RKO (cell line): ENCODE measurements around the gene PDZK1IP1.
"Not testable (repeated sequence)": the region's sequence is repeated elsewhere in the genome, so short reads cannot be mapped to it uniquely, and the experiment has no call there.

Source experiments
- DNase-seq: peaks from one replicate; pipeline ENCODE4 v3.0.0-alpha.2; 2016; ENCODE audit warnings: low spot score

PDZK1IP1 gene

DNA sequence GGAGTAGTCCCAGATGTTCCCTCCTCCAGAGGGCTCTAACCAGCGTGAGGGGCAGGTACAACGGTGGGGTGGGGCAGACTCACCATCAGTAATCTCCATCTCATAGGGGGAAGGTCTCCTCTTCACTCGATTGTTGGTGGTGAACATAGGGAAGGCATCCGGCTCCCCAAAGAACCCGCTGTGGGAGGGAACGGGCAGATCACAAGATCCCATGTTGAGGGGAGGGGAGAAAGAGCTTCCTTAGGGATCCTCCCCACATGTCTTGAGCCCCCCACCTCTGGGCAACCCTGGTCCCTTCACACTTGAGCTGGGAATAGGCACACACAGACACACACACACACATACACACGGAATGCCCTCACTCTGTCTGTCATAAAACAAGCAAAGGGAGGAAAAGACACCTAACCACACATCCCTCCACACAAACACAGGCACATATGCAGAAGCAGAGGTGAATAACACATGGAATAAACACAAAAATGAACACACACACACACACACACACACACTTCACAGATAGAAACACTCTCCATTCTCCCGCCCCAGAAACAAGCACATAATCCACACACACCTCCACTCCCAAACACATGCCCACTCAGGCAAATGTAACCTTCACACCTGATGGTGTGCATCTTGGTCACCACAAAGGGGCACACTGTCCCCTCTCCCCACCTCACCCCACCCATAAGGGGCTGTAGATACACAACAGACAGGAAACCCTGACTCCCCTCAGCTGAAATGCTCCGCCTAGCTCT is 34.3 kb upstream of the PDZK1IP1 start:
- no peak for DNase-seq

DNA sequence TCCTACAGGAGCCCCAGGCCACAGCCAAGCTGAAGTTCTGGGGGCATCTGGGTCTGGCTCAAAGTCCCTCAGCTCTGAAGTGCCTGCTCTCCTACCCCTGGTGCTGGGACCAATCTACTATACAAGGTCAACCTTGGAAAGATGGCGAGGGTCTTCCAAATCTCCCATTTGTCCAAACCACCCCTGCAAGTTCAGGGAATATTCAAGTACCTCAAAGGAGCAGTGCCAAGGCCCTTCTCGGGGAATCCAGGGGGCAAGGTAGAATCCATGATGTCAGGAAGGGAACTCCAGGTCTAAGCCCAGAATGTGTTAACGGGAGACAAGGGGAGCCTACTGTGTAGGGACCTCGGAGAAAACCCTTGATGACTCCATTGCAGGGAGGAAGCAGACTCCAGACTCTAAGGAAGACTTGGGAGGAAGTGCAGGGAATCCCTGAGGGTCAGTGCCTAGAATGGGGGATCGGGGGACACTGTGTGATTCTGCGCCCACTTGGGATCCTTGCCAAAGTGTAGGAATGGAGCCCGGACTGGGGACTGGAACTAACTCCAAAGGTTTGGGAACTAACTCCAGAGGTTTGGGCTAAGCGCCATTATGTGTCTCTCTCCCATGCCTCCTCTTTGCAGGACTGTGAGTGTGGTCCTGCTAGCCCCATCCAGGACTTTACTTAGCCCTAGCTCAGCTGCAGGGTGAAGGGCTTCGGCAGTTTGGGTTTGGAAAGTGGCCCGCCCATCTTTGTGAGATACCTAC is 33.5 kb upstream of the PDZK1IP1 start:
- no peak for DNase-seq

DNA sequence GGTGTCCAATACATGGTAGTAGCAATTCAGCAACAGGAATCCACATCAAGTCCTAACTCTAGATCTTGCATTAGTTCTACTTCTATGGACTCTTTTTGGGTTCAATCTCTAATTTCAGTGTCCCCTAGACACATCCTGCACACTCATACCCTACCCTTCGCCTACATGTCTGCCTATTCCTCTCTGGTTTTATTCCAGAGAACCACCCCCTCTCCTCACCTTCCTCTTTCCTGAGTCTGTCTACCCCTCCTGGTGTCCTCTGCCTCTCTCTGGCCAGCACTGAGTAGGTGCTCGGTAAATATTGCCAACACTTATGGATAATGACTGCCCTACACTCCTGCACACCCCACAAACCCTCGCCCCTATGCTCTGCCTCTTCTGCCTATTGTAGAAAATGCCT is 32.6 kb upstream of the PDZK1IP1 start:
- DNase-seq: no peak

DNA sequence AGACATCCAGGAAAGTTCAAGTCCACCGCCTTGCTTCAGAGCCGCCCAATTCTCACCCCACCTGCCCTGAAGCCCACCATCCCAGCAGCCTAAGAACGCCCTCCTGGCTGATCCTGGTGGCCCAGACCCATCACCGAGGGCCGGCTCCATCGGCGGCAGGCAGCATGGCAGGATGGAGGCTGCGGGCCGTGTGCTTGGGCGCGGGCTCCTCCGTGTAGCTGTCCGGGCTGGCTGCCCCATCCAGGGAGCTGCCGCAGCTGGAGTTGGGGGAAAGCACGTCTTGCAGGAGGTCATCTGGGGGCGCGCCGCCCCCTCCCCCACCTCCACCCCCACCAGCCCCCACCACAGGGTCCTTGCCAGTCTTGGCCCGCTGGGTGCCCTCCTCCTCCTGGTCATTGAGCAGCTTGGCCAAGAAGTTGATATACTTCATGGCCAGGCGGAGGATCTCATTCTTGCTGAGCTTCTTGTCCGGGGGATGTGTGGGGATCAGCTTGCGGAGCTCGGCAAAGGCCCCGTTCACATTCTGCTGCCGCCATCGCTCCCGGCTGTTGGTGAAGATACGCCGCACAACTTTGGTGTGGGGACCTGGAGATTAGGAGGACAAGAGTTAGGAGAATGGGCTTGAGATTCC is 29.9 kb upstream of the PDZK1IP1 start:
- DNase-seq: no peak

DNA sequence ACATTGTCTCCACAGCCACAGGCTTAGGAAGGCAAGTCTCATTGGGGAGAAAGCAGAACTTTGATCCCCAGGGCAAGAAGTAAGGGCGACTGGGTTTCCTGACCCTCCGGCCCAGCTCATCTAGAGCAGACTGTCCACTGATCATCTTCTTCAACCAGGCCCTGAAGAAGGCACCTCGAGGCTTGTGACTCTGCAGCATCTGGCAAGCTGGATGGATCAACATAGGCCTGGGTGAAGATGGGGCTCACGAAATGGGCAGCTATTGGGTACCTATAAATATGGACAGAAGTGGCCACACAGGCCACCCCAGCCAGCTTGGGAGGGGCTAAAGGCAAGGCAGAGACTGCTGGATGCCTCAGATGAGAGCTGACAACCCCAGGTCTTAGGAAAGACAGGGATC is 29.2 kb upstream of the PDZK1IP1 start:
- DNase-seq: no peak

DNA sequence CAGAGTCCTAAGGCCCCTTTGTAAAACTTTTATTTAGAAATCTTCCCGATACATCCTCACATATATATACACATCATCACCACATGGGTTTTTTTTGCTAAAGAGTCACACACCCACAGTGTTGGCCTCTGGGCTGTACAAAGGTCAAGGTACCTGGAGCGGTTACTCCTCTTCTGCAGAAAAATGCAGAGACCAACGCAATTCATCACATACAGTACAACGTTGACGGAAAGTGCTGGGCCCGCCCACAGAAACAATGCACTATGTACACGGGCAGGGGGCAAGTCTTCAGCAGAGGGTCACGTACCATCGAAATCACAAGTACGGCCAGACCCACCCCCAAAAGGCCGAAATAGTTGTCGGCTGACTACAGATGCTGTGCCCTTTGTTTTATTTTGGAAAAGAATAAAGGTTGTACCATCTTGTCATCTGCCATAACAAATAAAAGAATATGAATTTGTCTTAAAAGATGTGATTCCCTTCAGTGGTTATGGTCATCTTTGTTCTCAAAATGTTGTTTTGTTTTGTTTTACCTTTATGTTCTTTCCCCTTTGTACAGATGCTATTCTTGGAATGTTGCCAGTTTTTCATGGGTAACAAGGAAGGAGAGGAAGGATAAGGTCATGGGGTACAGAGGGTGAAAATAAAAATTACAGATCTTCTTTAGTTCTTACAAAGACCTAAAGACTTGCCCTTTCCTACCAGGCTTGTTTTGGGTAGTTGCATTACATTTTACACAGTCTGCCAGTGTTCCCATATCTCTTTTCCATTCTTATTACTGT is 26.6 kb upstream of the PDZK1IP1 start:
- DNase-seq: no peak

DNA sequence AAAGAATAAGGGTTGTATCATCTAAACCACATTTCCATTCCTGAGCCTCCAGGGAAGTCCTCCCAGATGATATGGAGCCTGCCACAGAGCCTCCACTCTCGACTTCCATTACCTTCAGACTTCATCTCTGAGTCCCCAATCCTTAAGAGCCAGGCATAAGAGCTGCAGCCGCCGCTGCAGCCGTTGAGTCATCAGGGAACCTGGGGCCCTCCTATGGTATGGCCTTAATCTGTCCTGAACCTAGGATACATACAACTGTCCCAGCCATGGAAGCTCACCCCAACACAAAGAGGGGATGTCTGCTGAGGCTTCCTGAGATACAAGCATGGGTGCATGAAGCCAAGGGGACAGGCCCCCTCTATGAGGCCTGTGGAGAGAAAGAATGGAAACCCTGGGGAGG is 25.9 kb upstream of the PDZK1IP1 start:
- no peak for DNase-seq

DNA sequence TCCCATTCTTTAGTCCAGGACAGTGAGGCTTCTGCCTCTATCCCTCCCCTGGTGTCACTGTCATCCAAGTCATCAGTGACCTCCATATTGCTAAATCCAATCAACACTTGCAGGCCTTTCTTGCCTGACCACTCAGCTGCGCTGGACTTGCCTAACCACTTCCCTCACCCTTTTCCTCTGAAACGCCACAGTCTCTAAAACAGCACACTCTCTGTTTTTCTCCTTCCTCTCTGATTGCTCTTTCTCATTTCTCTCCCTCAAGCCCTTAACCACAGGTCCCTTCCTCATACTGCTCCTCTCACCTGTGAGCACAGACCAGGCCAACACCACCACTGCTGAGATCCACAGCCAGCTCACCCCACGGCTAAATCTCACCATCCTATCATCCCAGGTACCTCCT is 24.7 kb upstream of the PDZK1IP1 start:
- no peak for DNase-seq

DNA sequence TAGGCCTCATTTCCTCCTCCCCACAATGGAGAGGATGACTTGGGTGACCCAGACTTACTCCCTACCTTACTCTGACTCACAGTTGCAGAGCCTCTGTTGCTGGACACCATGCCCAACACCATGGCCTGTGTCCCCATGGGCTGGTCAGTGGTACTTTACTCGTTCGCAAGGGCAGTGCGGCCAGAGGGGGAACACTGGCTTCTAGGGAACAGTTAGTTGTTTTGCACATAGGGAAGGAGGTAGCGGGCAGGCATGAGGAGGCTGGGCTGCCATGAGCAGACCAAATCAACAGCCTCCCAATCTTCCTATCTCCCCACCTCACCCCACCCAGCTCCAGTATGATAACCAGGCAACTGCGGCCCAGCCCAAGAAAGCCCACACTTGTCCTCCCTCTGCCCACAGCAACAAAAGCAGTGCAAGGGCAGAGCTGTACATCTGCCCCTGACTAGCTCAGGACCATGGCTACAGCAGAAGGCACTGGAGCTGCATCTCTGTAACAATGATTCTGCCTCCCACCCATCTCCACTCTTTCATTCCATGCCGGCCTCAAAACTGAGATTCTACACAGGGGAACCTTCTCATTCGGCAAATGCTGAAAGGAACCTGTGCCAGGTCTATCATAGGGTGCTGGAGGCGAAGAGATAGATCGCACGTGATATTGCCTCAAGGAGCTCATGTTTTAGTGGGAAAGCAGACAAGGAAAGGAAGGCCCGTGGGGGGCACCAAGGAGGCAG is 23.6 kb upstream of the PDZK1IP1 start:
- DNase-seq: no peak

DNA sequence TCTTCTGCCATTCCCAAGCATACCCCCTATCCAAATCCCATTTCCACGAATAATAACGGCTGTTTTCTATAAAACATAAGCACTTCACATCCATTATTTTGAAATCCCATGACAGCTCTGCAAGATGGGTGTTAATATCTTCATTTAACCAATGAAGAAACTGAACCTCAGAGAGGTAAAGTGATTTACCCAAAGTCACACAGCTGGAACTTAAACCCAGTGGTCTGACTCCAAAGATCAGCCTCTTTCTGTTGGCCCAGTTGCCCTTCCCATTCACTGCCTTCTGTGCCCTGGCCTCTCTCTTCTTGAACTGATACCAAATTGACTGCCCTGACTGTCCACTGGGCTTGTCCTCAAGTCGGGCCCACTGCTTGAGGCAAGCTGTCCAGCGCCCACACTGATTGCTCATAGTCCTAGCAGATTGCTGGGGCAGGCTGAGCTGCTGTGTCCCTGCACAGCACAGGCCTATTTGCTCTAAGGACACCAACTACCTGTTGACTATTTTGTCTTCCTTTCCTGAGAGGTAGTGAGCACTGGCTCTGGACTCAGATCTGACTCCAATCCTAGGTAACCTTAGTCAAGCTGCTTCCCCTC is 22.9 kb upstream of the PDZK1IP1 start:
- no peak for DNase-seq

DNA sequence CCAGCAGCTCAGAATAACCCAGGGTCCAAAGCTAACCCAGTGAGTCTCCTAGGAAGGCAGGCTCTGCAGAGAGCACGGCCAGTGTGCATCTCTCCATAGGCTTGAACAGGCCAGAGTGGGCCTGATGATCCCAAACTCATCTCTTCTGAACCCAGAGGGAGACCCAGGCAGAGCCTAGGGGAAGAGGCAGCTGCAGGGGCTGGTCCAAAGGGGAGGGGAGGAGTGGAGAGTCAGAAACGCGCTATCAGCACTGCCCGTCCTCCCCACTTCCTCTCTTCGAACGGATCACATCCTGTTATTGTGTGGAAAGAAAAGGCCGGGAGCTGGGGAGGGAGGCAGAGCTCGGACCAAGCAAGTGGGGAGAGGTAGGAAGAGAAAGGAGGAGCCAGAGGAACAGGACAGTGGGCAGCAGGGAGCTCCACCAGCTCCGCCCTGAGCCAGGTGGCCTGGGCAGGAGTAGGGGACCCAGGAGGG is 22.0 kb upstream of the PDZK1IP1 start:
- DNase-seq: no peak

DNA sequence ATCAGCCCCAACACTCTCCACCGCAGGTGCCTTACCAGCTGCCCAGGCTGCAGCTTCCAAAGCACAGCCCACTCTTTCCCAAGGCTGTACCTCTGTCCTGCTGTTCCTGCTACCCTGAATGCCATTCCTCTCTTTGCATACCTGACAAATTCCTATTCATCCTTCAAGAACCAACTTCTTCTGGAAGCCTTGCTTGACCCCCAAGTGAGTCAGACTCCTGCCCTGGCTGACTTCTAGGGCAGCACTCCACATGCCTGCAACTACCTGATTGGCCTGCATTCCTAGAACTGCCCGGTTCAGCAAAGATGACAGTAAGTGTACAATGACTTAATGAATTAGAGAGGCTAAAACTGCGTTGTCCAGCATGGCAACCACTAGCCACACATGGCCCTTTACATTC is 20.8 kb upstream of the PDZK1IP1 start:
- DNase-seq: no peak

DNA sequence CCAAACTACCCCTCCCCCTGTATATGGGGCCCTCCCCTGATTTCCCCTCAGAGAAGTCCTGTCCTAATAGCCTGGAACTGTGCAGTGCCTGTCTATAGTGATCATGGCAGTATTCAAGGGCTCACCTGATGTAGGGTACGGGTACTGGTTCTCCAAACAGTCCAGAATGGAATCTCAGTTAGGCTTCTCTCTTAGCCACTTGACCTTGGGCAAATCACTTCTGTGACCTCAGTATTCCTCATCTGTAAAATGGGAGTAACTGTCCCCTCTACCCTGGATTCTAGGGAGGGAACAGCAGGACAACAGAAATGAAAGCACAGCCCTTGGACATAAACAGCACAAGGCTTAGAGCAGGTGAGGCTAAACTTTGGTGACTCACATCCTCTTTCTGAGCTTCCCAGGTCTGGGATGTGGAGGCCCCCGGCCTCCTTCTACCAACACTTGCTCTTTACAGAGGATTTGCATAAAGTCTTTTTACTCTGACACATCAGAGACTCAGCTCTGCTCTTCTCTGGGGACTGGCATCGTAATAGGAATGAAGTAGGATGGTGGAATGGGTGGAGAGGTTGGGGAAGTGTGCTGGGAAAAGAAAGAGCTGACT is 20.0 kb upstream of the PDZK1IP1 start:
- DNase-seq: no peak

DNA sequence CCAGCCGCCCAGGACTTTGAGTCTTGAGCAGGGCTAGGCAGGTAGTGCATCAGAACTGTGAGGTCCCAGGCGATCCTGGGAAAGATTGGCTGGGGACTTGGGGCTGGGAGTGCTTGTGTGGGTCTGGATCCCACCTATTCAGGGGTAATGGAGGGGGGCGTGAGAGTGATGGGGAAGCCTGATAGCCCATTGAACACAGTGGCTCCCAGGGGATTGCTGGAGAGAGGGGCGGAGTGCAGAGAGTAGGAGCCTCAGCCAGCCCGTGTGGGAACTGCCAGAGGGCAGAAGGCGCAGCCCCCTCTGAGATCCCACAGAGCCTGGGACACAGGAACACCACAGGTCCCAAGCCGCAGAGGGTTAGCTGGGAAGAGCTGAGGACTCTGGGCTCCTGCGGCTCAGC is 19.3 kb upstream of the PDZK1IP1 start:
- no peak for DNase-seq

DNA sequence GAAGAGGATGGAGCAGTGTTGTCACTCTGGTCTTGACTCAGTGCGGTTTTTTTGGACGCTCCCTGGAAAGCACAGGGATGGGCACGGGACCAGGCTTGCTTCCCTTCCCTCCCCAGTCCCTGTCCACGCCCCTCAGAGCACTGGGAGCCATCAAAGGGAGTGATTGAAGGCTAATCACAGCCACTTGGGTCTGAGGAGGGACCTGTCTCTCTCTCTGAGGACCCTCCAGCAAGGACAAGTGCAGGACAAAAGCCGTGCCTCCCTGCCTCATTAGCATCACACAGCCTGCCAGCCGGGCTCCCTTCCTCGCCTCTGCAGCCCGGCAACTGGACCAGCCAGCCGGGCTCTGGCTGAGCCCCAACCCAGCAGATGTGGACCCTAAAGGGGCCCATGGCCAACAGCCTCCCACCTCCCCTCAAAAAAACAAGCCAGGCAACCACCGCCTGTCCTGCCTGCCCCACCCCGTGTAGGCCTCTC is 18.6 kb upstream of the PDZK1IP1 start:
- no peak for DNase-seq

DNA sequence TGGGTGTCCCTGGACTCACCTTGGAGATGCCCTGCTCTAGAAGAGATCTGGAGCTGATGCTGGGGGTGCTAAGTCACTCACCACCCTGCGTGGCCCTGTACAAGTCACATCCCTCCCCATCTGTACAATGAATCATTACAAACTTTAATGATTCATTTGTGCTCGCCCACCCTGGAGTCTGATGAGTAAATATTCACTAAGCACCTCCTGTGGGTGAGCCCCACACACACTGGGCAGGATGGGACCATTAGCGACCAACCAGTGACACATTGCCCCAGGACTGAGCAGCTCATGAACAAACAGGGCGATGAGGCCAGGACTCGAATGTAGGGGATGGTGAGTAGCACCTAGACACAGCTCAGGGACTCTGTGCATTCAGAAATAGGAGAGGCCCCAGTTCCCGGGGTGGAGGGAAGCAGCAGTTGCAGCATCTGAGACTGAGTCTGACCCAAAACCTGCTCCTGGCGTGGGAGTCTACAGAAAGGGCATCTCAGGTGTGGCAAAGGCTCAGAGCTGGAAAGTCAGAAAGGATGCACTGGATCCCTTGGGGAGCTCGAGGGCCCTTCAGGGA is 18.1 kb upstream of the PDZK1IP1 start:
- DNase-seq: peak; percentile 66

DNA sequence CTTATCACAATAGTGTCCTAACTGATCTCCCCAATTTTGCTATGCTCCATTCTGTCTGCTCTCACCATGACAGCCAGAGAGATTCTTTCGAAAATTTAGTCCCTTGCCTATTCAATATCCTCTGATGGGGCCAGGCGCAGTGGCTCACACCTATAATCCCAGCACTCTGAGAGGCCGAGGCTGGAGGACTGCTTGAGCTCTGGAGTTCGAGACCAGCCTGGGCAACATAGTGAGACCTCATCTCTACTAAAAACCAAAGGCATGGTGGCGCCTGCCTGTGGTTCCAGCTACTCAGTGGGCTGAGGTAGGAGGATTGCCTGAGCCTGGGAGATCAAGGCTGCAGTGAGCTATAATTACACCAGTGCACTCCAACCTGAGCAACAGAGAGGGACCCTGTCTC is 16.1 kb upstream of the PDZK1IP1 start:
- DNase-seq: no peak

DNA sequence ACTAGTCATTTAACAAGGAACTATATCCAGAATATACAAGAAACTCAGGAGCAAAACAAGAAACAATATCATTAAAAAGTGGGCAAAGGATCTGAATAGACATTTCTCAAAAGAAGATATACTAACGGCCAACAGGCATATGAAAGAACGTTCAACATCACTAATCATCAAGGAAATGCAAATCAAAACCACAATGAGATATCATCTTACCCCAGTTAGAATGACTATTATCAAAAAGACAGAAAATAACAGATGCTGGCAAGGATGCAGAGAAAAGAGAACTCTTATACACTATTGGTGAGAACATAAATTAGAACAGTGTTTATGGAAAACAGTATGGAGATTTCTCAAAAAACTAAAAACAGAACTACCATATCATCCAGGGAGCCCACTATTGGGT is 13.7 kb upstream of the PDZK1IP1 start:
- DNase-seq: not testable (repeated sequence)

DNA sequence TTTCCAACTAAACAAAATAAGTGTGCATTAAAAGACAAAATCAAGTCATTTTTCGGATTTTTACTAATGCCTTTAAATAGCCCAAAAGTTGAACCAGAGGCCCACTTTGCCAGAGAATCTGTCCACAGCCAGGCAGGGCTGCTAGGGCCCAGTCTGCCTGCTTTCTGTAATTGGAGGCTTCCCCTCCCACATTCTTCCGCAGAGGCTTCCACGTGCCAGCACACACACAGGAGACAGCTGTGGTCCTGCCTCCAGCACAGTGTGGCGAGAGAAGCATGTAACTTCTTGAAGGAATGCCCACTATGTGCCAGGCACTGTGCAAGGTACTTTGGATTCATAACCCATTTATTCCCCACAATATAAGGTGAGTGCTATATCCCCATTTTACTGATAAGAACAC is 11.3 kb upstream of the PDZK1IP1 start:
- DNase-seq: no peak

DNA sequence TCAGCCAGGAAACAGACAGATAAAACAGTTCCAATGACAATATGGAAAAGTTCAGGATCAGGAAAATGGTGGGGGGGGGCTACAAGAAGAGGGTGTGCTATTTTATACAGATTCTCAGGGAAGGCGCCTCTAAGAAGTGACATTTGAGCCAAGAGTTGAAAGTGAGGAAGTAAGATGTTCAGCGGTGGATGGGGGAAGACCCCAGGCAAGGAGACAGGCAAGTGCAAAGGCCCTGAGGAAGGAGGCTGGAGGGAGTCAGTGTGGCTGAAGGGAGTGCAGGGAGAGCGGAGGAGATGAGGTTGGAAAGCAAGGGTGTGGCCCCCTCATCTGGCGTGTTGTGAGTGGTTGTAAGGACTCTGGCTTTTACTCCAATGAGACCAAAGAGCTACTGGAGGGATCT is 8.4 kb upstream of the PDZK1IP1 start:
- no peak for DNase-seq
